Activated T-cell treated with anti-CD3 and anti-CD28 coated beads for 1 hour (primary cell): ENCODE data around the gene COG8.
"Not testable (repeated sequence)": the region's sequence is repeated elsewhere in the genome, so short reads cannot be mapped to it uniquely, and the experiment has no call there.

Source experiments
- DNase-seq: peaks from one replicate; pipeline ENCODE4 v3.0.0-alpha.2; 2020; ENCODE audit warnings: low read depth

Gene COG8

GRCh38 chr16:69319381-69319780, 20.0 kb downstream of the COG8 start:
- DNase-seq, result no peak

DNA sequence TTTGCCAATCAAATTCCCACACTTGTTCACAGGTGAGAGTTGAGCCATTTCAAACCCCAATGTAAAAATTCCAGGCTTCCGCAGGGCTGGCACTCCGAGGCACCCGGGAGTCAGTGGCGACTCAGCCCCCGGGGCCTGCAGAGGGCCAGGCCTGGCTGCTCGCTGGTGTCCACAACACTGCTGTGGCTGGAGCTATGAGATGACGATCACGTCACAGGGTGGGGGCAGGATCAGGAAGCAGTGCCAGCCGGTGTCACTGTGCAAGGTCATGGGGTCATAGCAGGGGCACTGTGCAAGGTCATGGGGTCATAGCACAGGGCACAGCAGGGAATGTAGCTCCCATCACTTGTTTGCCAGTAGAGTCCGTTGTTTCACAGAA, 20.5 kb downstream of the COG8 start:
- no peak for DNase-seq

DNA sequence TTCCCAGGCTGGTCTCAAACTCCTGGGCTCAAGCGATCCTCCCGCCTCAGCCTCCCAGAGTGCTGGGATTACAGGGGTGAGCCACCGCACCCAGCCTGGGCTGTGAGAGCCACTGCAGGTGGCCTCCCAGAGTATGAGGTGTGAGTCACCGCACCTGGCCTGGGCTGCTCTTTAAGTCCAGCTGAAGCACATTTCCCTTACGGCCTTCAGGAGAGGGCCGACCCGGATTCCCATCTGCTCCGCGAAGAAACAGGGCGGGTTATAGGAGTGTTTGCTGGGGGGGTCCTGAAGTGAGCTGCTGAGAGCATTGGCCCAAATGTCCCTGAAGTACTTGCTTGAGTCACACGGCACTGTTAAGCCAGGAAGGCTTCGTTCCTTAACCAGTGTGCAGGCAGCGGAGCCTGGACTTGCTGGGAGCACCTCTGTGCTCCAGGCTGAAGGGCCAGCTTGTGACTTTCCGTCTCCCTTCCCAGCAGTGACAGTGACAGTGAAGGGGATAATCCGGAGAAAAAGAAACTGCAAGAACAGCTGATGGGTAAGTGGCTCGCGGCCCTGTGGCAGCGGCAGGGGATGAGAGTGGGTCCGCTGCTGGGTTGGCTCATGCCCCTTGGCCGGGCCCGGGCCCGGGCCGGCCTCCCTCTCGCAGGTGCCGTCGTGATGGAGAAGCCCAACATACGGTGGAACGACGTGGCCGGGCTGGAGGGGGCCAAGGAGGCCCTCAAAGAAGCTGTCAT, 21.0 kb downstream of the COG8 start:
- DNase-seq, result no peak

DNA sequence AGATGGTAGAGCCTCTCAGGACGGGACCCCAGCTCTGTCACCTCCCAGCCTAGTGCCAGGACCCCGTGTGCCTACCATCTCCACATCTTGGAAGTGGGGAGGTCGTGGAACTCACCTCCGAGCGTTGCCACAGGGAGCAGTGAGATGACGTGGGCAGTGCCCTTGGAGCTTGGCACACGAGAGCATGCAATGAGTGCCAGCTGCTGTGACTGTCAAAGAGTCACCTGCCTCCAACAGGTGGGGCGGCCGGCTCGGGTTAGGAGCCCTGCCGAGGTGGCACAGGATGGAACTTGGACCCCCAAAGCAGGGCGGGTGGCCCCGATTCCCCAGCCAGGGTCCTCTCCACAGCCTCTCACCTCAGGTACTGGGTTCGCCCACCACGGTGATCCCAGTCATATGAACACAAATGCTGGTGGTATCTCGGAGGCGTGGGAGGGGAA, 22.7 kb downstream of the COG8 start:
- DNase-seq, result no peak

DNA sequence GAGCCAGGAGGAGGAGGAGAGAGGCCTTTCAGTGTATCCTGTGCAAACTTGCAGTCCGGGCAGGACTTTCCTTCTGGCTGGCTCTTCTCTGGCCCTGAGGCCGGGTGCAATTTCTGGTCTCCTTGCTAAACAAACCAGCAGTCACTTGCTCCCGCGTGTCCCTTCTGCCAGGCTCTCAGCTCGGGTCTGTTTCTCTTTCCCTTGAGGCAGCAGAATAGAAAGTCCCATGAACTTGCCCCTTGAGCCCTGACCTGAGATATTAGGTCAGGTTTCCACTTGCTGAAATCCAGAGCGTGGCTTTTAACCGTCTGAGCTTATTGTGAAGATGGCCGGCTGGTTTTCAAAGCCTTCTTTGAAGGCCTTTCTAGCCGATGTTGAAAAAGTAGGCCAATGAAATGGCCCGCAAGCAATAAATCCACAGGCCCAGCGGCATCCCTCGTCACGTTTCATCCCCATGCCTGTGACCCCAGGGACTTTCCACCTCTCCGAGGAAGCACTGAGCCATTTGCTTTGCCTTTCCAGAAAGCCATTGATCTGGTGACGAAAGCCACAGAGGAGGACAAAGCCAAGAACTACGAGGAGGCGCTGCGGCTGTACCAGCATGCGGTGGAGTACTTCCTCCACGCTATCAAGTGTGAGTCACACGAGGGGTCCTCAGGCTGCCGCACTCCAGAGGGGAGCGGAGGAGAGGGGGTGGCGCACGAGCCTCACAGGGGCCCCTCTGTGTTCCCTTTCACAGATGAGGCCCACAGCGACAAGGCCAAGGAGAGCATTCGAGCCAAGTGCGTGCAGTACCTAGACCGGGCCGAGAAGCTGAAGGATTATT, 23.7 kb downstream of the COG8 start:
- DNase-seq, result no peak

DNA sequence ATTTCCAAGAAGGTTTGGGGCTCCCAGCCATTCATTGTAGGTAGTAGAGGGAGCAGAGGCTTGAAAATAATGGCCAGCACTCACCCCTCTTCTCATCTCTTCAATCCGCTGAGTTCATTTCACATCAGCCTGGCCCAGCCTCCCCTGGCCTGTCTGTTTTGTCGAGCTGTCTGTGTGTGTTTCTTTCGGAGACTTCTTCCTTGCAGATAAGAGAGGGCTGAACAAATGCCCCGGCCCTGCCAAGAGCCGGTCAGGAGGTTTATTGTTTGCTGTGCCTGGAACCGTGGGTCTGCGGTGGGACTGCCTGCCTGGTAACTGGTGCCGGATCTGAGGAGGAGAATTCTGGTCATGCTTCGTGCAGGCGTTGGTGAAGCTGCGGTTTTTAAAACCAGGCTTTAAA, 24.8 kb downstream of the COG8 start:
- DNase-seq, result no peak

DNA sequence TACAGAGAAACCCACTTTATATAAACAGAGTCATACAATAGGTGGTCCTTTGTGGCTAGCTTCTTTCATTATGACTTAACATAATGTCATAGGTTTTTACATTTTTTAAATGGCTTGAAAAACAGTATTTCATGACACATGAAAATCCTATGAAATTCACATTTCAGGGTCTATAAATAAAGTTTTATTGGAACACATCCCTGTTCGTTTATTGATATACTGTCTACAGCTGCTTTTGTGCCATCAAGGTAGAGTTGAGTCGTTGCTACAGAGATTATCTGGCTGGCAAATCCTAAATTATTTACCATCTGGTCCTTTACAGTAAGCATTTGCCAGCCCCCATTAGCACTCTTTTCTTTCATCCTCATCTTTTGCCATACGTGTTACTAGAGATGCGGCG, 25.9 kb downstream of the COG8 start:
- no peak for DNase-seq

DNA sequence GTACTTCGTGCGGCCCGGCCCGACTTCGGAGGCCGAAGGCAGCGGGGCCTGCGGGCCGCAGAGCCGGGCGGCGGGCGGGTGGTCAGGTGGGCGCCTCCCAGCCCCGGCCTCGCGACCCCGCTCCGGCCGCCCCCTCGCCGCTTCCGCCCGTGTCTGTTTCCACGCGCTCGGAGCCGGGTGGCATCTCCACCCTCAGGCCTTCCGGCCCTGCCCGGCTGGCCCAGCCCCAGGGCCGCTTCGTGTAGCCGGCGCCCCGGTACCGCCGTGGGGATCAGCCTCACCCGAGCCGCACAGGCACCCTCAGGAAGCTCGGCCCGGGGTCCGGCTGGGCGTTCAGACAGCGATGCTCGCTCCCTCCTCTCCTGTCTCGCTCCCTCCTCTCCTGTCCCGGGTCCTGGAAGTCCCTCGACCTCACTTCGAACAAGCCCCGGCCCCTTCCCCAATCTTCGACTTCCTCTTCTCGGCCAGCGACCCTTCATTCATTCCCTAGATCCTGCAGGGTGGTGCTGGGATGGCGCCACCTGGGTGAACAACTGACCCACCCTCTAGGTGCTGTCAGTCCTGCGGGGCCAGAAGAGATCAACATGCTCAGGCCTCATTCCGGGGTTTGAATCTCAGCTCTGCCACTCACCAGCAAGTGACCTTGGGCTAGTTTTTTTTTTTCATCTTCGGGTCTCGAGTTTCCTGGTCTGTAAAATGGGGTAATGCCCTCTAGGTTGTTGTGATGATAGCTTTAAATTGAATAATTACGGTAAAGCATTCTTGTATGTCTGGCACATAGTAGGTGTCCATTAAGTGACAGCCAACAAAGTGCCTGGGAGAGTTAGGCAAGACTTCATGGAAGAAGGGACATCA, 27.6 kb downstream of the COG8 start:
- DNase-seq, result peak; percentile 23

DNA sequence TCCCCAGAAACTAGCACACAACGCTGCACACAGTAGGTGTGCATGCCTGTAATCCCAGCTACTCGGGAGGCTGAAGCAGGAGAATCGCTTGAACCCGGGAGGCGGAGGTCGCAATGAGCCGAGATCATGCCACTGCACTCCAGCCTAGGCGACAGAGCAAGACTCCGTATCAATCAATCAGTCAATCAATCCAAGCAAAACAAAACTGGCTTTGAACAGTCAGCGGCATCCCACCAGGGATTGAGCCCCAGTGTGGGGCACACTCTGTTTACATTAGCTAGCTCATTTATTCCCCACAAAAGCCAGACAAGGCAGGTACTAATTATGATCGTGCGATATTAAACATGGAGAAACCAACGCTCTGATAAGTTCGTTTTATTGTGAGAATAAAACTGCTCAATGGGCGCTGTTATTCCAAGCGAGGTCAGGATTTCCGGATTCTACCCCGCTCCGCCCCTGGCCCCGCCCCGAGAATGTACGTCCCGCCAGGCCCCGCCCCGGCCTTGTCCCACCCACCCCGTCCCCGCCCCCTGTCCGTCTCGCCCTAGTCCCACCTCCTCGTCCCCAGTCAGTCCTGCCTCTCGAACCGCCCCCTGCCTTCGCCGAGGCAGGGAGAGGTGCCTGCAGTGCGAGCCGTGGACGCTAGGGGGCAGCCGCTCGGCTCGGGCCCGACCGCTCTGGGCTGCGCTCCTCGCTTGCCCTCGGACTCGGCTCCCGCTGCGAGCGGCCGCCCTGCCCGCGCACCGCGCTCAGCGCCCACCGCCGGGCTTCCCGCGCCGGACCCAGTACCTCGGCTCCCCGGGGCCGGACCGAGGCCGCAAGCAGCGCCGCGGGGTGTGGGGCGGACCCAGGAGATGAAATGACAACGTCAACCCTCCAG, 28.5 kb downstream of the COG8 start, which contains the start of gene VPS4A:
VPS4A (plus strand) TSS at position 698 of the 880 bp plus-strand sequence; CDS start at position 860, 162 bp downstream.
- DNase-seq, result peak; percentile 97

- DNase-seq, result no peak
Measured at GRCh38 chr16:69309316-69309715, 30.0 kb downstream of the COG8 start.

DNA sequence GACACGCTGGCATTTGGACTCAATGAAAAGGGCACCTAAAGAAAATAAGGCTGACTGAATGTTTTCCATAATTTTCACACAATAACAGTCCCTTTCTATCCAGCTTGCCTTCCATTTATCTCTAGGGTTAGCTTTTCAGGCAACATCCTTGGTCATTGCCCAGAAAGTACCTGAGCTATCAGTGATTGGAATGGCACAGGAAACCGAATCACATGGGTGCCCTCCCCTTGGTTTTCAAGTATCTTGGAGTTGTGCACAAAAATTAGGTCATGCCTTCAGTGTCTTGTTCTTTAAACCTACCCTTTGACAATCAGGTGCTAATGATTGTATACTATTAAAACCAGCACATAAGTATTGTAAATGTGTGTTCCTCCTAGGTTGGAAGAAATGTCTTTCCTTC, 31.5 kb downstream of the COG8 start:
- no peak for DNase-seq

- no peak for DNase-seq
Measured at GRCh38 chr16:69307091-69307490, 32.3 kb downstream of the COG8 start.

- no peak for DNase-seq
Measured at GRCh38 chr16:69306031-69306430, 33.3 kb downstream of the COG8 start.

- DNase-seq, result no peak
Measured at GRCh38 chr16:69302301-69302700, 37.1 kb downstream of the COG8 start.

GRCh38 chr16:69301861-69302260, 37.5 kb downstream of the COG8 start:
- no peak for DNase-seq

GRCh38 chr16:69301187-69301586, 38.2 kb downstream of the COG8 start:
- DNase-seq, result no peak

DNA sequence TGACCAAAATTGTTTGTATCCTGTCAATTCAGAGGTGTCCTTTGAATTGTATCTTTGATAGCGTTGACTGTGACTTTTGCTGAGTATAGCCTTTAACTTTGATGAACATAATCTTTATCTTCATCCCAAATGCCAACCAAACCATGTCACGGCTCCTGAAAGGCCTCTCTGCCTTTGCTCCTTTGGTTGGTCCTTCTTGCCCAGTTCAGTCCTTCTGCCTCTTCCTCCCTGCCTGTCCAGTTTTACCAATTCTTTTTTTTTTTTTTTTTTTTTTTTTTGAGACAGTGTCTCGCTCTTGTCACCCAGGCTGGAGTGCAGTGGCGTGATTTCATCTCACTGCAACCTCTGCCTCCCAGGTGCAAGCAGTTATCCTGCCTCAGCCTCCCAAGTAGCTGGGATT, 41.1 kb downstream of the COG8 start:
- DNase-seq, result no peak

- not testable (repeated sequence) for DNase-seq
Measured at GRCh38 chr16:69296771-69297170, 42.6 kb downstream of the COG8 start.

GRCh38 chr16:69294051-69294450, 45.3 kb downstream of the COG8 start:
- DNase-seq, result no peak

DNA sequence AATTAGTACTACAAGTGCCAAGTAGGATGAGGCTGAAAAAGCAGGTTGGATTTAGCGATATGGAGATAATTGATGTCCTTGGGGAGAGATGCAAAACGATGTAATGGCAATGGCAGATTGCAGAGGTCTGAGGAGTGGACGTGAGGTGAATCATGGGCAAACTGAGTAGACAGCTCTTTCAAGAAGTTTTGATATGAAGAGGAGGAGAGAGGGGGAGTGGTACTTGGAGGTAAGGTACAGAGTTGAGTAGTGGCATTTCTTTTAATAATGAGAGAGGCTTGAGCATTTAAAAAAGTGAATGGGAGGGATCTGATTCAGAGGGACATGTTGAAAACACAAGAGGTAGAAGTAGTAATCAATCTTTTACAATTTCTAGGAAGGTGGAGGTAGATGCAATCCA, 46.0 kb downstream of the COG8 start:
- DNase-seq, result no peak

GRCh38 chr16:69291657-69292056, 47.7 kb downstream of the COG8 start:
- DNase-seq, result not testable (repeated sequence)
